Measurements from ENCODE around the gene GIT2. TPM values are rescaled to one million over a fixed set of nuclear protein-coding genes. Genes with fewer than 3 reads are reported as not detected.
"Not testable (repeated sequence)": the region's sequence is repeated elsewhere in the genome, so short reads cannot be mapped to it uniquely, and the experiment has no call there.

The GIT2 gene
- total and polyA plus RNA-seq, 2 donors from 2014 or later, result 10.4 to 46.2 TPM

GRCh38 chr12:109899783-109900751 lies 96.1 kb downstream of the GIT2 start, which contains the start of gene TCHP:
Gene TCHP (plus strand): TSS chr12:109900274. CDS start chr12:109903027, 2,753 bp downstream.
- no peak for FAIRE-seq
- peak within 1 kb of the TSS; percentile 81 to 88 (median 85) for H3K4me3 ChIP-seq (ENCODE audit: low read length in 3 of 3)
- TF ChIP-seq, protein P1, sequence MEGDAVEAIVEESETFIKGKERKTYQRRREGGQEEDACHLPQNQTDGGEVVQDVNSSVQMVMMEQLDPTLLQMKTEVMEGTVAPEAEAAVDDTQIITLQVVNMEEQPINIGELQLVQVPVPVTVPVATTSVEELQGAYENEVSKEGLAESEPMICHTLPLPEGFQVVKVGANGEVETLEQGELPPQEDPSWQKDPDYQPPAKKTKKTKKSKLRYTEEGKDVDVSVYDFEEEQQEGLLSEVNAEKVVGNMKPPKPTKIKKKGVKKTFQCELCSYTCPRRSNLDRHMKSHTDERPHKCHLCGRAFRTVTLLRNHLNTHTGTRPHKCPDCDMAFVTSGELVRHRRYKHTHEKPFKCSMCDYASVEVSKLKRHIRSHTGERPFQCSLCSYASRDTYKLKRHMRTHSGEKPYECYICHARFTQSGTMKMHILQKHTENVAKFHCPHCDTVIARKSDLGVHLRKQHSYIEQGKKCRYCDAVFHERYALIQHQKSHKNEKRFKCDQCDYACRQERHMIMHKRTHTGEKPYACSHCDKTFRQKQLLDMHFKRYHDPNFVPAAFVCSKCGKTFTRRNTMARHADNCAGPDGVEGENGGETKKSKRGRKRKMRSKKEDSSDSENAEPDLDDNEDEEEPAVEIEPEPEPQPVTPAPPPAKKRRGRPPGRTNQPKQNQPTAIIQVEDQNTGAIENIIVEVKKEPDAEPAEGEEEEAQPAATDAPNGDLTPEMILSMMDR (IDR thresholded peaks at IDR 0.05; ENCODE audit: borderline replicate concordance, extremely low read depth, insufficient read depth), result peak; percentile 33
- intact Hi-C loops (cut with DNase I), result no loop called here
- peaks cover 7 to 19% (median 14%) of the 10 kb centered on the region in 3 donors for H3K36me3 ChIP-seq (ENCODE audit: control insufficient read depth in 2 of 3, insufficient read depth in 3 of 3, low read length in 3 of 3)
- peak within 1 kb of the TSS; percentile 51 to 90 (median 84) for H3K9ac ChIP-seq (ENCODE audit: low read length in 3 of 3)
- peak; percentile 88 to 97 (median 93) for DNase-seq
- no peaks in the 10 kb centered on the region for H3K27me3 ChIP-seq (ENCODE audit: control insufficient read depth, insufficient read depth, low read length)
- peaks cover 0 to 8% (median 0%) of the 10 kb centered on the region in 3 donors for H3K4me1 ChIP-seq (ENCODE audit: control insufficient read depth in 2 of 3, insufficient read depth in 2 of 3, low read depth in 1 of 3, low read length in 3 of 3)
- H3K9me3 ChIP-seq (ENCODE audit: control insufficient read depth in 2 of 3, insufficient read depth in 1 of 3, low read length in 3 of 3), result no peaks in the 10 kb centered on the region
- peak within 1 kb of the TSS in 1 of 2 donors; percentile 78 for H3K27ac ChIP-seq (ENCODE audit: low read depth in 2 of 2, low read length in 2 of 2)

DNA sequence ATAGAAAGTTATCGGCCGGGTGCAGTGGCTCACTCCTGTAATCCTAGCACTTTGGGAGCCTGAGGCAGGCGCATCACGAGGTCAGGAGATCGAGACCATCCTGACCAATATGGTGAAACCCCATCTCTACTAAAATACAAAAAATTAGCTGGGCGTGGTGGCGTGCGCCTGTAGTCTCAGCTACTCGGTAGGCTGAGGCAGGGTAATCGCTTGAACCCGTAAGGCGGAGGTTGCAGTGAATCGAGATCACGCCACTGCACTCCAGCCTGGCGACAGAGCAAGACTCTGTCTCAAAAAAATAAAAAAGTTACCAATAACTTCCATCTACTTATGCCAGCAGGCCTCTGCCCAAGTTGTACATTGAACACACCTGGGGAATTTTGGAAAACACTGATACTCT lies 96.8 kb downstream of the GIT2 start:
- Histone ChIP-seq H3K4me3 (ENCODE audit: low read length in 3 of 3) (peak overlapping the region in 2 of 3 donors; percentile 81 to 85), H3K36me3 (ENCODE audit: control insufficient read depth in 2 of 3, insufficient read depth in 3 of 3, low read length in 3 of 3) (peaks cover 7 to 12% (median 9%) of the 10 kb centered on the region in 3 donors), H3K9ac (ENCODE audit: low read length in 3 of 3) (peak overlapping the region in 1 of 3 donors; percentile 51)
- H3K27me3 ChIP-seq (ENCODE audit: control insufficient read depth, insufficient read depth, low read length); H3K9me3 ChIP-seq (ENCODE audit: control insufficient read depth in 2 of 3, insufficient read depth in 1 of 3, low read length in 3 of 3); intact Hi-C loops (cut with DNase I); H3K27ac ChIP-seq (ENCODE audit: low read depth in 2 of 2, low read length in 2 of 2); H3K4me1 ChIP-seq (ENCODE audit: control insufficient read depth in 2 of 3, insufficient read depth in 2 of 3, low read depth in 1 of 3, low read length in 3 of 3); FAIRE-seq; DNase-seq: not testable (repeated sequence)

DNA sequence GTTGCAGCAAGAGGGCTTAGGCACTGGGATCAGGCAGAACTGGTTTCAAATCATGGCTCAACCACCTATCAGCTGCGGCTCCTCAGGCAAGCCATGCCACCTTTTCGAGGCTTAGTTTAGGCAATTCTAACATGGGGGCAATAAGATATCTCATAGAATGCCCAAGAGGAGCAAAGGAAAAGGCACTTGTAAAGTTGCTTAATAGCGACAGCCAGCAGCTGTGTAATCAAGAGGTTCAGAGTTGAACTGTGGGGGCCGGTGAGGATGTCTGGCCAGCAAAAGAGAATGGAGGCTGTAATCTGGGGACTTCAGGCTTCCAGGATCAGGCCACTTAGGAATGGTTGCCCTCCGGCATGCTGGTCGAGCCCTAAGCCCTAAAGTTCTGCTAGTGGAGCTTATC lies 99.1 kb downstream of the GIT2 start:
- FAIRE-seq (no peak), DNase-seq (no peak)
- H3K4me1 ChIP-seq (ENCODE audit: control insufficient read depth in 2 of 3, insufficient read depth in 2 of 3, low read depth in 1 of 3, low read length in 3 of 3), result peaks cover 0 to 8% (median 0%) of the 10 kb centered on the region in 3 donors
- no peaks in the 10 kb centered on the region for H3K9me3 ChIP-seq (ENCODE audit: control insufficient read depth in 2 of 3, insufficient read depth in 1 of 3, low read length in 3 of 3)
- no peak overlapping the region for H3K4me3 ChIP-seq (ENCODE audit: low read length in 3 of 3)
- TF ChIP-seq, protein P1 (IDR thresholded peaks at IDR 0.05; ENCODE audit: borderline replicate concordance, extremely low read depth, insufficient read depth), result no peak
- no peaks in the 10 kb centered on the region for H3K36me3 ChIP-seq (ENCODE audit: control insufficient read depth in 2 of 3, insufficient read depth in 3 of 3, low read length in 3 of 3)
- intact Hi-C loops (cut with DNase I), result no loop called here
- H3K27me3 ChIP-seq (ENCODE audit: control insufficient read depth, insufficient read depth, low read length), result no peaks in the 10 kb centered on the region
- no peak overlapping the region for H3K9ac ChIP-seq (ENCODE audit: low read length in 3 of 3)
- H3K27ac ChIP-seq (ENCODE audit: low read depth in 2 of 2, low read length in 2 of 2), result no peak overlapping the region

GRCh38 chr12:109896188-109896587 lies 100.0 kb downstream of the GIT2 start:
- Histone ChIP-seq H3K9ac (ENCODE audit: low read length in 3 of 3) (no peak overlapping the region), H3K4me1 (ENCODE audit: control insufficient read depth in 2 of 3, insufficient read depth in 2 of 3, low read depth in 1 of 3, low read length in 3 of 3) (peaks cover 0 to 8% (median 0%) of the 10 kb centered on the region in 3 donors), H3K36me3 (ENCODE audit: control insufficient read depth in 2 of 3, insufficient read depth in 3 of 3, low read length in 3 of 3) (no peaks in the 10 kb centered on the region), H3K9me3 (ENCODE audit: control insufficient read depth in 2 of 3, insufficient read depth in 1 of 3, low read length in 3 of 3) (no peaks in the 10 kb centered on the region), H3K27me3 (ENCODE audit: control insufficient read depth, insufficient read depth, low read length) (no peaks in the 10 kb centered on the region), H3K4me3 (ENCODE audit: low read length in 3 of 3) (no peak overlapping the region), H3K27ac (ENCODE audit: low read depth in 2 of 2, low read length in 2 of 2) (no peak overlapping the region)
- TF ChIP-seq, protein P1 (IDR thresholded peaks at IDR 0.05; ENCODE audit: borderline replicate concordance, extremely low read depth, insufficient read depth), result no peak
- intact Hi-C loops (cut with DNase I), result no loop called here
- DNase-seq, result no peak
- no peak for FAIRE-seq
